ENCODE data around the gene DDX39A.
"Not testable (repeated sequence)": the region's sequence is repeated elsewhere in the genome, so short reads cannot be mapped to it uniquely, and the experiment has no call there.

DNA sequence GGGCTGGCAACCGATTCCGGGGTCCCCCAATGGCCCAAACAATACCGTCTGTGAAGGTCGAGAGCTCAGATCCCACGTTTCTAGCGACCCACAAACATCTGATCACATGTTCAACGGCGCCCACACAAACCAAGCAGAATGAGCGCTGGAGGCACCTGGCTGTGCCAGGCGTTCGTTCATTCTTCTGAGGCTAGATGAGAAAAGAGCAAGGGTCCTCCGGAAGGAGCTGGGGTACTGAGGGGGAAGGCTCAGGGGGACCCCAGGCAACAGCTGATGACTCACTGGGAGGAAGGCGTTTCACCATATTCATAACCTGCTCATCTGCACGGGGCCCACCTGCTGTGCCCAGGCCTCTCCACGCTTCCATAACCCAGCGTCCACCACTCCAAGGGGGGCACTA lies 22.0 kb downstream of the DDX39A start:
- not testable (repeated sequence) for TF ChIP-seq SMC3 (IDR thresholded peaks at IDR 0.05); RNF2 (IDR thresholded peaks at IDR 0.05; ENCODE audit: borderline replicate concordance, low read depth)
- TF ChIP-seq, protein P1, sequence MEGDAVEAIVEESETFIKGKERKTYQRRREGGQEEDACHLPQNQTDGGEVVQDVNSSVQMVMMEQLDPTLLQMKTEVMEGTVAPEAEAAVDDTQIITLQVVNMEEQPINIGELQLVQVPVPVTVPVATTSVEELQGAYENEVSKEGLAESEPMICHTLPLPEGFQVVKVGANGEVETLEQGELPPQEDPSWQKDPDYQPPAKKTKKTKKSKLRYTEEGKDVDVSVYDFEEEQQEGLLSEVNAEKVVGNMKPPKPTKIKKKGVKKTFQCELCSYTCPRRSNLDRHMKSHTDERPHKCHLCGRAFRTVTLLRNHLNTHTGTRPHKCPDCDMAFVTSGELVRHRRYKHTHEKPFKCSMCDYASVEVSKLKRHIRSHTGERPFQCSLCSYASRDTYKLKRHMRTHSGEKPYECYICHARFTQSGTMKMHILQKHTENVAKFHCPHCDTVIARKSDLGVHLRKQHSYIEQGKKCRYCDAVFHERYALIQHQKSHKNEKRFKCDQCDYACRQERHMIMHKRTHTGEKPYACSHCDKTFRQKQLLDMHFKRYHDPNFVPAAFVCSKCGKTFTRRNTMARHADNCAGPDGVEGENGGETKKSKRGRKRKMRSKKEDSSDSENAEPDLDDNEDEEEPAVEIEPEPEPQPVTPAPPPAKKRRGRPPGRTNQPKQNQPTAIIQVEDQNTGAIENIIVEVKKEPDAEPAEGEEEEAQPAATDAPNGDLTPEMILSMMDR (IDR thresholded peaks at IDR 0.05) = not testable (repeated sequence)
